Gastroesophageal sphincter (tissue), 3 donors: Measurements from ENCODE around the gene RPS6KA4.

Experiments used
- CTCF ChIP-seq, 4 experiments: fragments of 200-600 bp in 2 of 4; fragments of 450-650 bp in 2 of 4; sonication (generic) in 1 of 4; IDR thresholded peaks; one replicate each; pipeline ENCODE4 v1.5.1; 2017 to 2019; ENCODE audit warnings: antibody characterized with exemption in 4 of 4, mild to moderate bottlenecking in 2 of 4, moderate library complexity in 2 of 4
- POLR2A ChIP-seq, 2 donors: fragments of 450-650 bp; IDR thresholded peaks; one replicate each; pipeline ENCODE4 v1.6.1; 2017; ENCODE audit warnings: antibody characterized with exemption in 2 of 2, mild to moderate bottlenecking in 2 of 2, moderate library complexity in 1 of 2

GRCh38 chr11:64378335-64378880 is 19.4 kb downstream of the RPS6KA4 start:
- TF ChIP-seq CTCF (IDR thresholded peaks at IDR 0.05) (no peak), POLR2A (IDR thresholded peaks at IDR 0.05) (no peak)
